HG03521 (cell line): ENCODE data around the gene KCNS3.

ENCODE experiments used
- ATAC-seq: cut with Tn5 transposase; IDR thresholded peaks from one replicate; pipeline ENCODE4 v1.9.1; 2021; ENCODE audit warnings: mild to moderate bottlenecking, moderate library complexity; ENCODE audit not compliant: unreplicated experiment

Gene KCNS3

DNA sequence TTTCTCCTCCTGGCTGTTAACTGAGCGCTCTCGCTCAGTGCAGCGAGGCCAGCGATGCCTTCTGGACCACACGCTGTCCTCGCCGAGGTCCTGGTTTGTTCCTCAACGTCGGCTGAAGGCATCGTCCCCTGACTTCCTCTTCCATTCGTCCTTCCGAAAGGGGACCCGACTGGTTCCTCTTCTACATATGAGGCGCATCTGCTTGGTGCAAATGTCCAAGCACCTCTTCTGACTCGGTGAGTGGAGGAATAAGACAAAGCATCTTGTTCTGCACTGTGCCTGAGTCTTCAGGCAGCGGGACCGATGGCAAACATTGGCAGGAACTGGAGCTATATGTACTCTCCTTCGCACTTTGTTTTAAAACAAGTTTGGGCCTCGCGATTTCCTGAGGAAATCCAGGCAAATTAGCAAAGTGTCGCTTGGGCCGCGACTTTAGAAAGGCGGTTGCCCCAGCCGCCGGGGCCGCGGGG lies 621 bp upstream of the KCNS3 start:
- ATAC-seq, result no peak

DNA sequence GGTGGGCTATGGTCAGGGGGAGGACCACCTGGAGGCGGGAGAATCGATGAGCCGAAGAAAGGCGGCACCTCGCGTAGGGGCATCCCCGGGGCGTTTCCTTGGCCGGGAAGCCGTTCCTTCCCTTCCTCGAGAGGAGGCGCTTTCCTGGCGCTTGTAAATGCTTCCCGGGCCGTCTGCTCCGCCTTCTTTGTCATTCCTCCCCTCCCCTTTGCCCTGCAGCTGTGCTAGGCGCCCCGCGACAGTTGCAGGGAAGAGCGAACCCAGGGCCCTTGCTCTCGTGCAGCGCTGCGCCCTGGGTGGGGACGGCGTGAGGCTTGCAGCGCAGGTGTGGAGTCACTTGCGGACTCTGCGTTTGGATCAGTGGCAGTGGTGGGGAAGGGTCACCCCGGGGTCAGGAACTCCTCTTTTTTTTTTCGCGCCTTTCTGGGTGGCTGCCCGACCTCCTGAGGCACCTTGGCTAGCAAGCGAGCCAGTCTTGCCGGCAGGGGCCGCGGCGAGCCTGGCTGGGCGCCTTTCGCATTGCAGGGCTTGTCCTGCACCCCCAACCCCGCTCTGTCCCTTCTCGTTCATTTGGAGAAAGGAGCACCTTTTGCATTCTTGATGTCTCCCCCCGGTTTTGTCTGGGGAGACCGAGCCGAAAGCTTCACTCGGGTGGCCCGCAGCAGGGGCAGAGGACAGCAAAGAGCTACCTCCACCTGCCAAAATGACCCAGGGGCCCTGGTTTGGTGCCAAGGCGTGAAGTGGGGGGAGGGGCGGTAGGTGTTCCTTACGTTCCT lies 858 bp downstream of the KCNS3 start:
- no peak for ATAC-seq

DNA sequence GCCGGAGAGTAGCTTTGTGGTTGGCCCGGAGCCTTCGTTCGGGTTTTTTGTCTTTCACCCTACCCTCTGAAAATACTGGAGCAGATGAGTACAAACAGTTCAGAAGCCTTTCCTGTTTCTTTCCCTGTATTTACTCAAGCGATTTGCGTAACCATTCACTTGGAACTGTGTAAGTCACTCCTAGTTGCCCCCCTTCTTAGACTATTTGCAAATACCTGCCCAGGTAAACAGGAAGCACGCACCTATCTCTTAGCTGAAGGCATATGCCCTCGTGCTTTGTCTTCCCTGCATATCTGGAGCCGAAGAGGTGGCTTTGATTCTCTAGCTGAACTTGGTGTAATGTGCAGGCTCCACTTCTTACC lies 1.4 kb downstream of the KCNS3 start:
- ATAC-seq, result no peak

DNA sequence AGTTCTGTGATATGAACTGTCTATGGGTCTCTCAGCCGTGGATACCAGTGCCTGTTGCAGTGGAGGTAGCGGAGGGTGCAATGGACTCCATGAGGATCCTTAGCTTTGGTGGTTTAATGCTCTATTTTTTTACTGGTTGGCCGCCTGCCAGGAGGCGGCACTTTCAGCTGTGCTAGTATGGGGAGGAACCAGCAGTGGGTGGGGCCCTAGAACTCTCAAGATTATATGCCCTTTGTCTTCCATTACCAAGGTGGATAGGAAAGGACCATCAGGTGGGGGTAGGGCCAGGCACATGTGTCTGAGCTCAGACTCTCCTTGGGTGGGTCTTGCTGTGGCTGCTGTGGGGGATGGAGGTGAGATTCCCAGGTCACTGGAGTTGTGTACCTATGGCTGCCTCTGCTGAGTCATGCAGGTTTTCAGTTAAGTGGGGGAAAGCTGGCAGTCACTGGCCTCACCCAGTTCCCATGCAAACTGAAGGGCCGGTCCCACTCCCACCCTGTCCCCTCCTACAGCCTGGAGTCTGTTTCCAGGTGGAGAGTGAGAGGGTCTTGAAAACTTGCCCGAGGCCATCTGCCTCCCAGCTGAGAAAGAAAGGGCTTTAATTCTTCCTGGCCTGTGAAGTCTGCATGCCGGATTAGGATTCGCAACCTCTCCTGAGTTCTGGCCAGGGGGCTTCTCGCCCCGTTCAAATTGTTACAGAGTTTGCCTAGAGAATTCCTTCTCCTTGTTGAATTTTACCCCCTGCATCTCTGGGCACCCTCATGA lies 14.5 kb downstream of the KCNS3 start:
- ATAC-seq, result no peak

DNA sequence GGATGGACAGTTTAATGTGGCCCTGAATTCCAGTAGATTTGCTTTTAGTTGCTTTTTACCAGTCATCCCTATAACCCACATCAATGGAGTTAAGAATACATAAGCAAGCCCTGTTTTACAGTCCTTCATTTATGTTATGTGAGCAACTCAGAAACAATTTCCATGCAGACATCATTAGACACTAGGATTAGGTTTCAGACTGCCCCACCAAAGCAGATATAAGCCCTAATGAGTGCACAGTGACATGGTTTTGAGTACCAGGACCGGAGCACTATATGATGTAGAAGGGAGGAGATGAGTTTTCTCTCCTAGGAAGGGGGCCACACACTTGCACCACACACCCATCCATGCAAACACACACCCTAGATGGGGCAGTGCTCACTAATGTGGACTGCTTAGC lies 15.5 kb downstream of the KCNS3 start:
- ATAC-seq, result no peak

DNA sequence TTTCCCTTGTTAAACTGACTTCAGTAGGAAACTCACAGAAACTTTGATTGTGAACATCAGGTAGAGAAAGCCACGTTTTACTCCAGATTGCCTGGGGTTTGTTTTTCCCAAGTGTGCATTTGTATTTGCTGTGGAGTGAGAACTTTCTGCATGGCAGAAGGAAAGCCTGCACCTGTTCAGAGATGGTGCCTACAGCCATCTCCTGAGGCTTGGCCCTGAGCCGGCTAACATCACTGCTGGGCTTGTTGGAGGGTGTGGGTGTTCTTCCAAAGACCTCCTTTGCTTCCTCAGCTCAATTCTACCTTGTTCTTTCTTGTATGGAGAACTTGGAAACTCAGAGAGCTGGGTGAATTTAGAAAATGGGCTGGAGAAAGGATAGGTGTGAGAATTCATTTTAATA lies 16.1 kb downstream of the KCNS3 start:
- no peak for ATAC-seq

DNA sequence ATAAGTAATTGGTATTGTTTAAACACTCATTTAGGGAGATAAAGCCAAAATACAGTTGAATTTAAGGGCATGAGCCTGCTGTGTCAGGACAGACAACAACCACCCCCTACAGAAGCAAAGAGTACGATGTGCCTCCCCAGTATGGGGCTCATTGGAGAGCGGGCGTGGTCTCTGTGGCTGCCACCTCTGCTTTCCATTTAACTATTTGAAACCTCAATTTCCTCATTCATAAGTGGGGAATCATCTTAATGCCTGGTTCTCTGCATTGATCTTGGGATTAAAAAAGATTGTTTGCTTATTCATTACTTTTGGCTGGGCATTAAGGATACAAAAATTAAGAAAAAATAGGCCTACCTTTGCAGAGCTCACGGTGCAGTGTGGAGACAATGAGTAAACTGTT lies 21.4 kb downstream of the KCNS3 start:
- no peak for ATAC-seq

DNA sequence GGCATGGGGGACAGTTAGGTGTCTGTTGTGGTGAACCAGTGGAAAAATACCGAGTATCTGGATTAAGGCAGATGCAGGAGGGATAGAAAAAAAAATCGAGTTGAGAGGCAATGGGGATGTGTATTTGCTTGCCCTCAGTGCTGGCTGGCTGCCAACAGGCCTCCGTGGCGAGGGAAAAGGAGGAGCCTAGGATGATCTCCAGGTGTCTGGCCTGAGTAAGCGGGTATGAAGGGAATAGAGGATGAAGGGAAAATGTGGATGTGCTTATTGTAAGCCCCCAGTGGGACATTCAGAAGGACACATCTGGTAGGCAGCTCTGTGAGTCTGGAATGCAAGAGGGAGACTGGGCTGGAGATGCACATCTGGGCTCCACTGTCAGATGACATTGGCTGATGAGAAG lies 22.8 kb downstream of the KCNS3 start:
- no peak for ATAC-seq

DNA sequence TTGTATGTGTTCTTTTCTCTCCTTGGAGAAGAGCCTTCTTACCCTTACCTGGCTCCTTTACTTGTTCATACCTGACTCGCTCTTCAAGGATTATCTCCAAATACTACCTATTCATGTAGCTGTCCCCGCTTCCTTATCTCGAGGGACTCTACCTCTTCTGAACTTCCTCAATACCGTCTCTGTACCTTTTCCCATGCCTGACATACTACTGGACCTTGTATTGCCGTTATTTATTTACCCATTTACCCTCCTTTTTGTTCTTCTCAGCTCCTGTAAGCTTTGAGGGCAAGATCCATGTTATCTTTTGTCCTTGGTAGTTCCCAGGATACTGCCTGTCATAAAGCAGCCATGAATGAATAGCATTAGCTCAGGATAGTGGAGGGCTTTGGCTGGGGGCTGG lies 32.5 kb downstream of the KCNS3 start:
- ATAC-seq, result no peak

DNA sequence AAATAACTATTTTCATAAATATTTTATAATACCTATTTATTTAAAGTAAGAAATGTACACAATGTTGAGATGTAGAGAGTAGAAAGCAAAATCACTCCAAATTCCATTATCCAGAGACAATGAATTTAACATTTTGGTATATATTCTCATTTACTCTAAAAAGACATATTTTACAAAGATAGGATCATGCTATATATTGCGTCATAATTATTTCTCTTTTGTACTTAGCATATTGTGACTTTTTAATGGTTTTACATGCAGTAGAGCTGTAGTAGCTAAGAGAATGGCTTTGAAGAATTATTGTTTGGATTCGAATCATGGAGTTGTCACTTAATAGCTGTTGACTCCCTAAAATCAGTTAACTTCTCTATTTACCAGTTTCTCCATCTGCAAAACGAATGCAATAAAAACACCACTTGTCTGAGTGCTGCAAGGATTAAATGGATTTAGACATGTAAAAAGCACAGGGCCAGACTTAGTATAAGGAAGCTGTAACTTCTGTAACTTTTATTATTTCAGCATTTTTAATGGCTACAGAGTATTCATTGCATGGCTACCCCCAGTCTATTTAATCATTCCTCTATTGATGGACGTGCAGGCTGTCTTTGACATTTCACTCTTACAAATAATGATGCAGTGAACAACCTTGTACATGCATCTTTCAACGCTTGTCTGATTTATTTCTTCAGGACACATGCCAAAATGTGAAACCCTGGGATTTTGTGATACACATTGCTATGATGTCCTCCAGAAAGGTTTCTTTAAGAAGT lies 33.2 kb downstream of the KCNS3 start:
- ATAC-seq, result peak; percentile 9

DNA sequence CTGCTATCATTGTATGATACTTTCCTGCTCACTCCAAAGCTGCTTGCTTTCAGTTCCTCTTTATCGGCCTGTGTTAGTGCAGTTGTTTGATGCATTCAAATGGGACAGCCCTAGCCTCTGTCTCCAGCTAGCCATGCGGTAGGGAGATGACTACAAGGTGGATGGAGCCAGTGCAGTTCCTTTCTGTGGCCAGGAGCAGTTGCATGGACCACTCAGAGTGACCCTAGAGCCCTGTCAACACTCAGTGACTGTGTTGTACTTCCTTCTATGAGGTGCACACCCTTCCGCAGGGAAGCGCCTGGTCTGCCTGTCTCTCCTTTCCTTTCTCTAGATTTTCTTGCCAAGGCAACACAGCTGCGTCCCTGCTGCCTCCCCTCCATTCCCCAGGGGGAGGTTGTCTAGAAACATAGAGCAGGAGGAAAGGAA lies 33.8 kb downstream of the KCNS3 start:
- peak; percentile 91 for ATAC-seq

DNA sequence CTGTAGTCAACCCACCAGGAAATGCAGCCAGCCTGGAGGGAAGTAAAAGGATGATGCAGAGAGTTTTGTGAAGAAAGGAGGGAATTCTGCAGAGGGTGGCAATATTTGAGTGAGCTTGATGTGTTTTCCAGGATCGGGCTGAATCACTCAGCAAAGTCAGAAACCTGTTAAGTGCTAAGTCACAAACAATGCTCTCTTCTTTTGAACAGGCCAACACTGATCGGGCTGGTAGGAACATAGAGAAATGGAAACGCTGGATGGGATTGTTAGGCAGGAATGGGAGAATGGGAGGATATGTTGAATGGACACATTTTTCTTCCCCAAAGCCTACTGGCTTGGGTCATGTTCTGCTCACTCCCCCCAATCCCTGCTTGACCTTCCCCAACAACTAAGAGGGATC lies 36.6 kb downstream of the KCNS3 start:
- ATAC-seq, result no peak

DNA sequence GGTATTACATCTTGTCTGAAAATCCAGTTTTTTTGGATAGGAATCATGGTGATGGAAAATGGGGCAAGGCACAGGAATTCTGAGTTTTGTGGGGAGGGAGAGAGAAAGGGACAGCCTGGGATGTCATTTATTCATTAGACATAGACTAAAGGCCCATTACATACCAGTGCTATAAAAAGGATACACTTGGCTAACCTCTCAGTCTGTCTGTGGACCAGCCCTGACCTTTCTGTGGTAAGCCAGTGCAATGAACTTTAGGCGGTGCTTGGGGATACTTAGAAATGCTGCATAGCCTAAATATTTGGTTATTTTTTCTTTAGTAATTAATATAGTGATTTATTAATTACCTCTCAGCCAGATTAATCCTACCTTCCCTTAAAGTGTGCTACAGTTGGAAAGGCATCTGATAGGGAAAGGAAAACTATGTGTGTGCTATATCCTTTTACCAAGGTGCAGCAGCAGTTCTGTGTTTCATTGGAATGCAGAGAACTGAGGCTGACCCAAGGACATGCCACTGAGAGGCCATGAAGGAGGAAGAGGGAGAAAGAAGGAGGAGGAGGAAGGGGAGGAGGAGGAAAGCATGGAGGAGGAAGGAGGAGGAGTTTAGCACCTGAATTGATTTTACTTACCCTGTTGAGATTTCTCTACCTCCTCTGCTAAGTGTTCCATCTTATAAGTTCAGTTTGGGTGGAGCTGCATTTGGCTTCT lies 37.5 kb downstream of the KCNS3 start:
- no peak for ATAC-seq

DNA sequence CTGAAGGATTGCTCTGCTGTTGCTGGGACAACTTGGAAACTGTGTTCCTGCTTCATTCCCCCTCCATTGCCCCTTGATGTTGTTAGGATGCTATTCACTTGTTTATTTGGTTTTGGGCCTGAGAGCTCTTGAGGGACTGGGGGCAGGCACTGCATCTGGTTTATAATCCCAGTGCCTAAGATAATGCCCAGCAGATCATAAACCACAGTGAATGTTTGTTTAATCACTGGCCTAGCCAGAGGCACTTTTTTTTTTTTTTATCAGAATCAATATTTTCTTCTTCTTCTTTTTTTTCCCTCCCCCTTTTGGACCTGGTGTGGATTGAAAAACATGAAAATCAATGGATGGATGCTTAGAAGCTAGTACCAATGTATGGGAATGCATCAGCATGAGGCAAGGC lies 38.1 kb downstream of the KCNS3 start:
- no peak for ATAC-seq

DNA sequence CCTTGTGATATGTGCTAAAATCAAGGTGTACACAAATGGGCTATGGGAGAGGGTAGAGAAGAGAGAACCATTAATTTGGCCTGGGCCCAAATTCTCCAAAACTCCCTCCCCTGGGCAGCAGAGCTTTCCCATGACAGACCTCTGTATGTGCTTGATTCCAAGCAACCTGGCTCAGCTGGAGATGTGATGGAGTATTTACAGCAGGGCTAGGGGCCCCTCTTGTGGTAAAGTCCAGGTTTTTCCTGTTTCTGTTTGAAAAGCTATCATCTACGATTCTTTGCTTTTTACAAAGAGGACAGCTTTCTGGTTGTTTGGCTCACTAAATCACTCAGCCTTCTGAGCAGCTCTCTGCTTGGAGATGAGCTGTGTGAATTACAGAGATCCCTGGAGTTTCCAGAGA lies 40.3 kb downstream of the KCNS3 start:
- no peak for ATAC-seq

DNA sequence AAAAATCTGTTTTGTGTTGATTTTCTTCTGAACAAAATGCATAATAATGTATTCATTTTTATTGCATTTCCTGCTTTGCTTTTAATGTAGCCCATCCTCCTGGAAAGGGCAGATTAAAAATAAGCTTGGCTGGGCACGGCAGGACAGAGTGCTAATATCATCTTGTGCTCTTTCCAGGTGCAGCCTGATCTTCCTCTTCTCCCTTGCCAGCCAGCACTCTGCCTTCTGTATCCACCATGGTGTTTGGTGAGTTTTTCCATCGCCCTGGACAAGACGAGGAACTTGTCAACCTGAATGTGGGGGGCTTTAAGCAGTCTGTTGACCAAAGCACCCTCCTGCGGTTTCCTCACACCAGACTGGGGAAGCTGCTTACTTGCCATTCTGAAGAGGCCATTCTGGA lies 52.3 kb downstream of the KCNS3 start:
- no peak for ATAC-seq

DNA sequence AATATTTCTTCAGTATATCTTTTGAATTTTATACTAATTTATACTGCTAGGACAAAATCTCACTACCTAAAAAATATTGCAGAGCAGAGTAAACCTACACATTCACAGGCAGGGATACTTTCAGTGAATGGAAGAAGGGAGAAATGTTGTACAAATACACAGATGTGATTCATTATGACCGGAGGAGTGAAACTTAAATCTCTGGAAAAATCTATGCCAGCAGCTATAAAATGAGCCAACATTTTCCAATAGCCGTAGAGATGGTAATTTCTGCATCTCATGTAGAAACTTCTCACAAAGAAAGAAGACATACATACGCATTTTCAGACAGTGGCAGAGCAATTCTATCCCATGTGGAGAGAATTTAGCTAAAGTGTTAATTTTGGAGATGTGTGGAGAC lies 54.8 kb downstream of the KCNS3 start:
- no peak for ATAC-seq

DNA sequence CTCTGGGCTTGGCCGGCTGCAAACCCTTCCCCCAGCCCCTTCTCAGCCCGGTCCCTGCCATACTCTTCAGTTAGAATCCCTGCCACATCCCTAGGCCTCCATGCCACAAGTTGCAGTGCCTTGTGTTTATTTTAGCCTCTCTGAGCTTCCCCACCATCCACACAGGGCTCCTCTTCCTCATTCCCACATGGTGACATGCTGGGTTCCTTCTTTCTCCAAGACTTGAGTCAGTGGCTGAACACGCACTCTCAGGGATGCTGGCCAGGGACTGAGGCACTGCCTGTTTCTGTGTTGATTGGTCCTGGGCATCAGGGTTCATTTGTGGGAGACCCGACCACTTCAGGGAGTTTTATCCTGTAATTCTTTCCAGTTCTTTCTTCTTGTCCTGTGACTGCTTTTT lies 56.3 kb downstream of the KCNS3 start:
- ATAC-seq, result no peak

DNA sequence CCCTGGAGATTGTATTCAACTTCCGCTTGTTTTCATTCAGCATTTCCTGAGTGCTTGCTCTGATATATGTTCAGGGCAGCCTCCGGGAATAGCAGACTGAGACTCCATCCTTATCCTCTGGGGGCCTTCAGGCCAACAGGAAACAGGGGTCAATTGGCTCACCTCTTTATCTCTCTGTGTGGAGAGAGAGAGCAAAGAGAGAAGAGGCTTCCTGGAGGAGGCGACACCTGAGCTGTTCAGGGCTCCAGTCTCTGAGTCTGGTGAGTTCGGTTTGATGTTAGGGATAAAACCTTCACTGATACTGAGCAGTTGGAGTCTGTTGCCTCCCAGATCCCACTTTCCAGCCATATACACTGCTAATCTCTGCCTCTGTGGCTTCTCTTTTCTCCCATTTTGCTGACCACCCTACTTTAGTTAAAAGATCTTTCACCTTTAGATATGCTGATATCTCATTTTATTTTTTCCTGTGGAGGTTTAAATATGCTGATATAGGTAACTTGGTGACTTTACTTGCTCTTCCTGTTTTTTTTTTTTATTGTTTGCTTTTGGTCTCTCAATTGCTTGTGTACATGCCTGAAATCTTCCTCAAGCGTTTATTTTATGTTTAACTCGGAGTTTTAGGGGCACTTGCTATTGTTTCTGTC lies 56.9 kb downstream of the KCNS3 start:
- no peak for ATAC-seq

DNA sequence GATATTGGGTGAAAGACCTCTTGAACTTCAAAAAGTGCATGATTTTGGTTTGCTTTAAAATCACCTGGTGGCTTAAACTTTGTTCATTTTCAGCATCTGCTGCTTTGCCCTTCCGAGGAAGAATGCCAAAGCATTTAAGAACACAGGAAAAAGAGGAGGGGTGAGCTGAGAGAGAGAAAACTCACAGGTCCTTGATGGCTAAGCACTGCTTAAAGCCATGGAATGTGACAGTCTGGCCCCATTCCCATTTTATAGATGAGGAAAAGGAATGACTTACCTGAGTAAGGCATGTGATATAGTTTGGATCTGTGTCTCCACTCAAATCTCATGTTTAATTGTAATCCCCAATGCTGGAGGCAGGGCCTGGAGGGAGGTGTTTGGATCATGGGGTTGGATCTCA lies 58.1 kb downstream of the KCNS3 start:
- no peak for ATAC-seq
